ENCODE data around the gene CUX1.
"Not testable (repeated sequence)": the region's sequence is repeated elsewhere in the genome, so short reads cannot be mapped to it uniquely, and the experiment has no call there.

Gene CUX1

GRCh38 chr7:102302025-102302424, 484.6 kb downstream of the CUX1 start:
- DNase-seq, result no peak

GRCh38 chr7:102303669-102304422, 486.4 kb downstream of the CUX1 start:
- DNase-seq, result no peak

- no peak for DNase-seq
Observed at GRCh38 chr7:102304668-102305067, 487.2 kb downstream of the CUX1 start.

GRCh38 chr7:102305414-102306268, 488.2 kb downstream of the CUX1 start:
- no peak for DNase-seq

- DNase-seq, result peak; percentile 99
Observed at GRCh38 chr7:102306916-102307677, 489.7 kb downstream of the CUX1 start.

- DNase-seq, result no peak
Observed at GRCh38 chr7:102310414-102310815, 493.0 kb downstream of the CUX1 start.

- DNase-seq, result no peak
Observed at GRCh38 chr7:102312317-102312716, 494.9 kb downstream of the CUX1 start.

GRCh38 chr7:102313997-102314780, 496.8 kb downstream of the CUX1 start:
- DNase-seq, result no peak

GRCh38 chr7:102317231-102318059, 500.0 kb downstream of the CUX1 start:
- DNase-seq, result no peak

- DNase-seq, result no peak
Observed at GRCh38 chr7:102318482-102318971, 501.1 kb downstream of the CUX1 start.

- DNase-seq, result no peak
Observed at GRCh38 chr7:102319671-102320070, 502.2 kb downstream of the CUX1 start.

- DNase-seq, result no peak
Observed at GRCh38 chr7:102320181-102320580, 502.8 kb downstream of the CUX1 start.

- no peak for DNase-seq
Observed at GRCh38 chr7:102320601-102321350, 503.4 kb downstream of the CUX1 start.

- no peak for DNase-seq
Observed at GRCh38 chr7:102321351-102322201, 504.1 kb downstream of the CUX1 start.

GRCh38 chr7:102322202-102322715, 504.8 kb downstream of the CUX1 start:
- no peak for DNase-seq

GRCh38 chr7:102323914-102324195, 506.4 kb downstream of the CUX1 start:
- DNase-seq, result no peak

GRCh38 chr7:102325106-102325505, 507.7 kb downstream of the CUX1 start:
- DNase-seq, result not testable (repeated sequence)

GRCh38 chr7:102326157-102326889, 508.9 kb downstream of the CUX1 start:
- DNase-seq, result no peak

- DNase-seq, result not testable (repeated sequence)
Observed at GRCh38 chr7:102327183-102327582, 509.8 kb downstream of the CUX1 start.

Measured in NCI-H526 treated with DMSO at 0.1 percent for 48 hours (cell line).